Measurements from ENCODE around the gene DENND6B.

The DENND6B gene

GRCh38 chr22:50314081-50314454 lies 12.7 kb downstream of the DENND6B start:
- no peak for DNase-seq

DNA sequence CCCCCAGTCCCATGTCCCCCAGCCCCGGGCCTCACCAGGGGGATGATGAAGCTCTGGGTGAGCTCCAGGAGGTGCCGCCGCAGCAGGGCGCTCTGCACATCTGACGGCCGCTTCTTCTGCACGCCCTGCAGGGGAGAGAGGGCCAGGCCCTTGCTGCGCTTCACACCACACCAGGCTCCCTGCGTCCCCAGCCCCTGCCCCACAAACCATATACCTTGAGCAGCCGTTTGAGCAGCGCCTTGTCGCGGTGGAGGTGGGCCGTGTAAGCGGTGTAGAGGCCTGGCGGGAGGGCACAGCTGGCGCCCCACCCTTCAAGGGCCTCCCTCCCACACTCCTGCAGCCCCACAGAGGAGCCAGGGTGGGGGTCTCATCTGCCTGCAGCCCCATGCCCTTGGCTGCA lies 13.2 kb downstream of the DENND6B start:
- no peak for DNase-seq

- no peak for DNase-seq
Observed at GRCh38 chr22:50313021-50313420, 13.8 kb downstream of the DENND6B start.

DNA sequence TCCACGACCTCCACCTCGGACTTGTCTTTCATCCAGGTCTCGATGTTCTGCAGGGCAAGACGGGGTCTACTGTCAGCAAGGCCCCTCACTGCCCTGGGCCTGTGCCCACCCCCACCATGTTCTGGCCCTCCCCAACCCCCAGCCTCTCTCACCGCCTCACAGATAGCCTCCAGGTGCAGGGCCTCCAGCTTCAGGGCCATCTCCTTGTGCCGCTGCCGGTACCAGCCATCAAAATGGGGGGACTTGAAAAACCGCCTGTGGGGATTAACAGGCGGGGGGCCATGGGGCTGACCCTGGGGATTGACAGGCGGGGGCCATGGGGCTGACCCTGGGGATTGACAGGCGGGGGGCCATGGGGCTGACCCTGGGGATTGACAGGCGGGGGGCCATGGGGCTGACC lies 14.4 kb downstream of the DENND6B start:
- DNase-seq = no peak

GRCh38 chr22:50311606-50312351 lies 15.0 kb downstream of the DENND6B start:
- no peak for DNase-seq

- no peak for DNase-seq
Observed at GRCh38 chr22:50310949-50311444, 15.8 kb downstream of the DENND6B start.

- DNase-seq = peak; percentile 36 to 79
Observed at GRCh38 chr22:50310031-50310722, 16.6 kb downstream of the DENND6B start.

GRCh38 chr22:50309601-50309991 lies 17.2 kb downstream of the DENND6B start:
- DNase-seq = no peak

GRCh38 chr22:50308986-50309600 lies 17.7 kb downstream of the DENND6B start:
- no peak for DNase-seq

DNA sequence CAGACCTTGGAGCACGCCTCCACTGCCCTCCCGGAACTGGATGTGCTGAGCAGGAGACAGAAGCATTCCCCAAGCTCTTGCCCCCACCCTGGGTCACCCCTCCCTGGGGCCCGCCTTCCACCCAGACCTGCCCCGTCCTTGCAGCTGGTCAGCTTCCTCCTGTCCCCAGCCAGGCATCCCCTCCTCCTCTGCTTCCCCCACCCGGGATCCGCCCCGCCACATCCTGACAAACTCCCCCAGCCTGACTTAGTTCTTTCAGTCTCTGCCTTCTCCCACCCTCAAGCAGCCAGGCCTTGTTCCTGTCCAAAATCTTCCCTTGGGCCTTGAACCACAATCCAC lies 18.2 kb downstream of the DENND6B start:
- peak; percentile 20 to 43 for DNase-seq

- DNase-seq = no peak
Observed at GRCh38 chr22:50307890-50308596, 18.8 kb downstream of the DENND6B start.

- peak; percentile 71 to 87 for DNase-seq
Observed at GRCh38 chr22:50306753-50307749, 19.8 kb downstream of the DENND6B start, which contains the start of gene PLXNB2. Gene PLXNB2, minus strand, starts transcription at chr22:50307646. Its CDS starts 17,062 bp downstream, at chr22:50290584.

- peak; percentile 89 to 95 for DNase-seq
Observed at GRCh38 chr22:50305923-50306566, 20.8 kb downstream of the DENND6B start.

- no peak for DNase-seq
Observed at GRCh38 chr22:50305393-50305922, 21.4 kb downstream of the DENND6B start.

- DNase-seq = no peak
Observed at GRCh38 chr22:50304528-50305392, 22.1 kb downstream of the DENND6B start.

DNA sequence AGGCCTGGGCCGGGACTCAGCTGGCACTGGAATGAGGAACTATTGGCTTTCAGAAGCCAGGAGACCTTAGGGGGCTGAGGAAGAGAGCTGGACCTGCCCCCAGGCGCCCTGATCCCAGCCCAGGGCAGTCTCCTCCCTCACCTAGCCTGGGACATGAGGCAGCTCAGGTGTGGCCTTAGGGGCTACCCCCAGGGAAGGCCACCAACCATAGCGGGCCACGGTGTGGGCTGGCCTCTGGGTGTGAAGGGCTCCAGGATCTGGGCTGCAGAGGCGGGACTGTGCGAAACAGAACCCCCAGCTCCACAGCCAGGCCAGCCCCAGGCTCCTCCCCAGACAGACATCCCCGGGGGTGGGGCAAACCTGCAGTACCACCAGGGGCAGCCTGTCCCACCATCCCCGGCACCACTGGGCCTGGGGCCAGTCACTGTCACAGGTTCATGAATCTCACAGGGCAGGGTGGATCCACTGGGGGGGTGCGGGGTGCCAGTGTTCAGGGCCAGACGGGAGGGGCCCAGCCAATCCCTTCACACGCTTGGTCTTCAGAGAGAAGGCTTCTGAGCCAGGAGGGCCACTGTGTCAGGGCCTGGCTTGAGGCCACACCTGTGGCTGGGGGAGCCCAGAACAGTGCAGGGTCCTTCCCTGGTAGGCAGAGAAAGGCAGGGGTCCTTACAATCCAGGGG lies 22.8 kb downstream of the DENND6B start:
- no peak for DNase-seq

DNA sequence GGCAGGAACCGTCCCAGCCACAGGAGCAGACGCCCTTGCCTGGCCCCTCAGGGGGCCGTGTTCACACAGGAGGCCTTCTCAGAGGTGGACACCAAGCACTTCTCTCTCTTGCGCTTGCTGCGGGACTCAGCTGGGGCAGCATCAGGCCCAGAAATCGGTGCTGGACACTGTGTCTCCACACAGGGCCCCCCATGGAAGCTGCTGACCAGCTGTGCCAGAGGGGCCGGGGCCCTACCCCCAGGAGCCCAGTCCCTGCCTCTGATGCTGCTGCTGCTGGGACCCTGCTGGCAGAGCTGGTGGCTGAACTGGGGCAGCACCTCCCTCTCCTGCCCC lies 23.3 kb downstream of the DENND6B start:
- no peak for DNase-seq

- DNase-seq = no peak
Observed at GRCh38 chr22:50302564-50302963, 24.2 kb downstream of the DENND6B start.

DNA sequence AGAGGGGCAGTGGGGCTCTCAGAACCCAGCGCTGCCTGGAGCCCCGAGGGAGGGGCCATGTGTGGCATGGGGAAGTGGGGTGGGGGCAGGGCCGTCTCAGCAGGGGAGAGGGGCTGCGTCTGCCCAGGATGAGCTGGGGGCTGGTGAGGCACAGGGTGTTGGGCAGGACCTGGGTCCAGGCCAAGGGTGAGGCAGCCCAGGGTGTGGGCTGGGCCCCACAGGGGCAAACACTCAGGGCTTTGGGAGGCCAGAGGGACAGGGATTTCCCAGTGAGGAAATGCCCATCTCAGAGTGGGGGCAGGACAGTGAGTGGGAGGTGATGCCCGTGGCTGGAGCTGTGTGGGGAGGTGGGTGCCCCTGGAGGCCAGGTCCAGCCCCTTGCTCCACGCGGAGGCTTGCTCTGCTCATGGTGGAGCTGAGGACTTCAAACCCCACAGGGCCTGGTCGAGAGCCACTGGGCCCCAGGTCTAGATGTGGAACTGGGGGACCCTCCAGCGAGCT lies 24.7 kb downstream of the DENND6B start:
- DNase-seq = no peak

All from SHP77 (cell line).